ENCODE results near the gene SCG5.

DNA sequence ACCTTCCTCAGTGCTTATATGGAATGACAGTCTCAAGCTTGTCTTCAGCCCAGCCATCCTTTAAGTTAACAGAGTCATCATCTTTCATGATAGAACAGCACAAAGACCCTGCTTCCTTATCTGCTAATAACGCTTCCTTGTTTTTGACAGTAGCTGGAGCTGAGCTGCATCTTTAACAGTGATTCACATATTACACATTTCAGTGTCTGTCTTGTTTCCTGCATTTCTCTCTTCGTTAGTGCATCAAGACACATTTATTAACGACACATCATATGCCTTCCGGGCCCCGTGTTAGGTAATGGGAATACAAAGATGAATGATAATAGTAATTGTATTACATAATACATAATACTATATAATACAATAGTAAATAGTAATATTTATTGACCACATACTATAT, 46.0 kb downstream of the SCG5 start:
- TF ChIP-seq, protein P1, sequence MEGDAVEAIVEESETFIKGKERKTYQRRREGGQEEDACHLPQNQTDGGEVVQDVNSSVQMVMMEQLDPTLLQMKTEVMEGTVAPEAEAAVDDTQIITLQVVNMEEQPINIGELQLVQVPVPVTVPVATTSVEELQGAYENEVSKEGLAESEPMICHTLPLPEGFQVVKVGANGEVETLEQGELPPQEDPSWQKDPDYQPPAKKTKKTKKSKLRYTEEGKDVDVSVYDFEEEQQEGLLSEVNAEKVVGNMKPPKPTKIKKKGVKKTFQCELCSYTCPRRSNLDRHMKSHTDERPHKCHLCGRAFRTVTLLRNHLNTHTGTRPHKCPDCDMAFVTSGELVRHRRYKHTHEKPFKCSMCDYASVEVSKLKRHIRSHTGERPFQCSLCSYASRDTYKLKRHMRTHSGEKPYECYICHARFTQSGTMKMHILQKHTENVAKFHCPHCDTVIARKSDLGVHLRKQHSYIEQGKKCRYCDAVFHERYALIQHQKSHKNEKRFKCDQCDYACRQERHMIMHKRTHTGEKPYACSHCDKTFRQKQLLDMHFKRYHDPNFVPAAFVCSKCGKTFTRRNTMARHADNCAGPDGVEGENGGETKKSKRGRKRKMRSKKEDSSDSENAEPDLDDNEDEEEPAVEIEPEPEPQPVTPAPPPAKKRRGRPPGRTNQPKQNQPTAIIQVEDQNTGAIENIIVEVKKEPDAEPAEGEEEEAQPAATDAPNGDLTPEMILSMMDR (conservative IDR thresholded peaks at IDR 0.05; ENCODE audit: low read depth, low read length) = no peak
- TF ChIP-seq EZH2 (IDR thresholded peaks at IDR 0.05; ENCODE audit: low read length, unreplicated experiment) = no peak

Measured in PC-3 (cell line).